Hepatocyte (in vitro differentiated cells): ENCODE data around the gene ZNF177.

Experiments used
- CTCF ChIP-seq: fragments of 200-600 bp; sonication (generic); IDR thresholded peaks from 2 replicates; pipeline ENCODE4 v1.5.1; 2016; ENCODE audit warnings: antibody characterized with exemption, mild to moderate bottlenecking; ENCODE audit not compliant: poor library complexity
- EZH2 ChIP-seq: fragments of 200-600 bp; sonication (generic); IDR thresholded peaks from 2 replicates; pipeline ENCODE4 v1.6.1; 2016; ENCODE audit warnings: antibody characterized with exemption, mild to moderate bottlenecking, borderline replicate concordance
- EZH2phosphoT487 ChIP-seq: fragments of 200-600 bp; sonication (generic); IDR thresholded peaks from one replicate; pipeline ENCODE4 v1.6.1; 2018; ENCODE audit warnings: antibody characterized with exemption, mild to moderate bottlenecking, low read depth, moderate library complexity; ENCODE audit not compliant: unreplicated experiment, severe bottlenecking

DNA sequence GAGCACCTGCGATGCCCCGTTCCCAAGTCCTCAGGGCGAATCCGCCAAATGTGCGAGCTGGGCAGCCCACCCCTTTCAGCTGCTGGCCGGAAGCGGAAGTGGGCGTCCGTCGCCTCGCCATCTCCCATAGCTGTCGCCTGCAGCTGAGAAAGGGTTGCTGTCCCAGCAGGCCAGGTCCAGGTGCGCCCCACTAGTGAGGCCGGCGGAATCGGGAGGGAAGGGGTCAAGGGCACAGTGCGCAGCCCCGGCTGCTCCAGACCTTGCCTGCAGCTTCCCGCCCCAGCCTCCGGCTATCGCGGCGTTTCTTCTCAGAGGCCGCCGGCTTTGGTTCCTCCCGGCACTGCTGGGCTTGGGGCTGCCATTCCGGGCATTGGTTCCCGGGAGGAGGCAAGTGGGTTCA is at the start of gene ZNF177:
- TF ChIP-seq CTCF (no peak), EZH2 (no peak), EZH2phosphoT487 (no peak)
